HepG2 (cell line): ENCODE results near the gene XXYLT1. TPM values are rescaled to one million over a fixed set of nuclear protein-coding genes. Genes with fewer than 3 reads are reported as not detected.

Source experiments
- AFF4 ChIP-seq: sonication (generic); formaldehyde crosslinking; IDR thresholded peaks from 2 replicates; pipeline ENCODE4 v1.4.0; 2020; ENCODE audit warnings: missing genetic modification reagents
- CC2D1A ChIP-seq: sonication (generic); formaldehyde crosslinking; IDR thresholded peaks from 2 replicates; pipeline ENCODE4 v1.8.1; 2023; ENCODE audit warnings: mild to moderate bottlenecking, missing genetic modification reagents
- FOSL2 ChIP-seq: sonication (generic); formaldehyde crosslinking; IDR thresholded peaks from 2 replicates; pipeline ENCODE4 v1.4.0; 2020; ENCODE audit warnings: missing genetic modification reagents
- FOXM1 ChIP-seq: sonication (generic); formaldehyde crosslinking; IDR thresholded peaks from 2 replicates; pipeline ENCODE4 v1.5.0; 2020; ENCODE audit warnings: missing genetic modification reagents
- HMG20B ChIP-seq: conservative IDR thresholded peaks from 2 replicates; pipeline ENCODE4 v1.6.1; 2016; ENCODE audit warnings: missing genetic modification reagents, missing compliant biosample characterization
- HOXA5 ChIP-seq: sonication (generic); formaldehyde crosslinking; IDR thresholded peaks from 2 replicates; pipeline ENCODE4 v1.4.0; 2020; ENCODE audit warnings: missing genetic modification reagents
- KLF15 ChIP-seq: sonication (generic); formaldehyde crosslinking; IDR thresholded peaks from 2 replicates; pipeline ENCODE4 v1.8.1; 2023; ENCODE audit warnings: borderline replicate concordance, mild to moderate bottlenecking, inconsistent platforms, missing genetic modification reagents, mixed read lengths
- NONO ChIP-seq, 2 experiments: fragments of 450-650 bp in 1 of 2; sonication (generic) in 1 of 2; formaldehyde crosslinking in 1 of 2; IDR thresholded peaks in 1 of 2; conservative IDR thresholded peaks in 1 of 2; 2 replicates each; pipeline versions ENCODE4 v1.6.1 to v1.8.0; 2017 to 2022; ENCODE audit warnings: mild to moderate bottlenecking in 1 of 2, missing genetic modification reagents in 1 of 2, moderate library complexity in 1 of 2
- REXO4 ChIP-seq: sonication (generic); formaldehyde crosslinking; IDR thresholded peaks from 2 replicates; pipeline ENCODE4 v1.8.0; 2022; ENCODE audit warnings: missing genetic modification reagents, mild to moderate bottlenecking, borderline replicate concordance
- SAP130 ChIP-seq: IDR thresholded peaks from 2 replicates; pipeline ENCODE4 v1.6.1; 2016; ENCODE audit warnings: low read depth
- SKI ChIP-seq: fragments of 450-650 bp; IDR thresholded peaks from one replicate; pipeline ENCODE4 v1.6.1; 2018; ENCODE audit warnings: mild to moderate bottlenecking; ENCODE audit not compliant: partially characterized antibody
- SOX6 ChIP-seq, 2 experiments: fragments of 450-650 bp in 1 of 2; sonication (generic) in 1 of 2; formaldehyde crosslinking in 1 of 2; IDR thresholded peaks; 2 replicates each; pipeline versions ENCODE4 v1.4.0 to v1.6.1; 2017 to 2020; ENCODE audit warnings: antibody characterized with exemption in 1 of 2, mild to moderate bottlenecking in 1 of 2, missing genetic modification reagents in 1 of 2
- SSRP1 ChIP-seq: IDR thresholded peaks from 2 replicates; pipeline ENCODE4 v1.6.1; 2016; ENCODE audit warnings: control low read depth
- STAT6 ChIP-seq: sonication (generic); formaldehyde crosslinking; IDR thresholded peaks from 2 replicates; pipeline ENCODE4 v1.4.0; 2020; ENCODE audit warnings: missing genetic modification reagents, mild to moderate bottlenecking, borderline replicate concordance
- ZNF101 ChIP-seq: sonication (generic); formaldehyde crosslinking; IDR thresholded peaks from 2 replicates; pipeline ENCODE4 v1.4.0; 2020; ENCODE audit warnings: mild to moderate bottlenecking, low read depth, missing genetic modification reagents, borderline replicate concordance
- ZNF335 ChIP-seq: sonication (generic); formaldehyde crosslinking; IDR thresholded peaks from 2 replicates; pipeline ENCODE4 v1.4.0; 2020; ENCODE audit warnings: missing genetic modification reagents
- ZNF496 ChIP-seq: sonication (generic); formaldehyde crosslinking; IDR thresholded peaks from 2 replicates; pipeline ENCODE4 v1.8.1; 2023; ENCODE audit warnings: mild to moderate bottlenecking, moderate library complexity, missing genetic modification reagents; ENCODE audit not compliant: insufficient replicate concordance
- ZNF703 ChIP-seq: sonication (generic); formaldehyde crosslinking; IDR thresholded peaks from 2 replicates; pipeline ENCODE4 v1.5.1; 2020; ENCODE audit warnings: missing genetic modification reagents, mild to moderate bottlenecking, moderate library complexity, borderline replicate concordance
- ZNF776 ChIP-seq: sonication (generic); formaldehyde crosslinking; IDR thresholded peaks from 2 replicates; pipeline ENCODE4 v1.4.0; 2020; ENCODE audit warnings: mild to moderate bottlenecking, missing genetic modification reagents
- ZSCAN21 ChIP-seq: sonication (generic); formaldehyde crosslinking; IDR thresholded peaks from 2 replicates; pipeline ENCODE4 v1.8.0; 2022; ENCODE audit warnings: mild to moderate bottlenecking, missing genetic modification reagents, moderate library complexity, borderline replicate concordance
- polyA plus RNA-seq, 8 experiments: library from polyadenylated mRNA; depleted of rRNA in 3 of 8; stranded (reverse) in 7 of 8; unstranded in 1 of 8; fragments of >200 nt; fragmentation: Illumina TruSeq in 4 of 8; extraction: Trizol in 4 of 8; gene quantifications; 2 replicates each; pipeline versions ENCODE4 v1.2.1 to v1.2.3, GENCODE V29; 2011 to 2016; ENCODE audit warnings: low read depth in 4 of 8, missing spikeins in 1 of 8, mixed read lengths in 1 of 8; ENCODE audit not compliant: insufficient read depth in 1 of 8
- total RNA-seq, 5 experiments: library from RNA; depleted of rRNA; stranded (reverse); fragments of >200 nt; fragmentation: Illumina TruSeq; extraction: Trizol; gene quantifications; 2 replicates each; pipeline ENCODE4 v1.2.3, GENCODE V29; 2016; ENCODE audit warnings: low read depth in 1 of 5
- TF ChIP-seq, protein P1 (sequence below): IDR thresholded peaks from 2 replicates; pipeline ENCODE4 v1.6.1; 2016; ENCODE audit warnings: mild to moderate bottlenecking
- TF ChIP-seq, protein P2 (sequence below): sonication (generic); formaldehyde crosslinking; conservative IDR thresholded peaks from 2 replicates; pipeline ENCODE4 v1.8.0; 2022; ENCODE audit warnings: low read depth, missing genetic modification reagents

The XXYLT1 gene
- total and polyA plus RNA-seq, 2 of the 13 experiments (the other 11 are each of a cell fraction or from before 2014, with no cell fraction given), result 17.7 to 19.0 TPM

GRCh38 chr3:195196266-195196665 is 74.7 kb downstream of the XXYLT1 start (continued):
- TF ChIP-seq, protein P1, sequence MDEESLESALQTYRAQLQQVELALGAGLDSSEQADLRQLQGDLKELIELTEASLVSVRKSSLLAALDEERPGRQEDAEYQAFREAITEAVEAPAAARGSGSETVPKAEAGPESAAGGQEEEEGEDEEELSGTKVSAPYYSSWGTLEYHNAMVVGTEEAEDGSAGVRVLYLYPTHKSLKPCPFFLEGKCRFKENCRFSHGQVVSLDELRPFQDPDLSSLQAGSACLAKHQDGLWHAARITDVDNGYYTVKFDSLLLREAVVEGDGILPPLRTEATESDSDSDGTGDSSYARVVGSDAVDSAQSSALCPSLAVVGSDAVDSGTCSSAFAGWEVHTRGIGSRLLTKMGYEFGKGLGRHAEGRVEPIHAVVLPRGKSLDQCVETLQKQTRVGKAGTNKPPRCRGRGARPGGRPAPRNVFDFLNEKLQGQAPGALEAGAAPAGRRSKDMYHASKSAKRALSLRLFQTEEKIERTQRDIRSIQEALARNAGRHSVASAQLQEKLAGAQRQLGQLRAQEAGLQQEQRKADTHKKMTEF, result no peak
- TF ChIP-seq CC2D1A (CRISPR knock-in tag), result no peak
- TF ChIP-seq SOX6 (IDR thresholded peaks at IDR 0.05), result no peak
- no peak for TF ChIP-seq SOX6 (CRISPR knock-in tag; IDR thresholded peaks at IDR 0.05)
- TF ChIP-seq ZNF703 (CRISPR knock-in tag), result no peak
- no peak for TF ChIP-seq HOXA5
- no peak for TF ChIP-seq ZNF776 (CRISPR knock-in tag)
- TF ChIP-seq SAP130 (CRISPR knock-in tag), result no peak
- no peak for TF ChIP-seq NONO (IDR thresholded peaks at IDR 0.05)
- TF ChIP-seq NONO (CRISPR knock-in tag; conservative IDR thresholded peaks at IDR 0.05), result 0 out of 2 replicates have a peak, but pooled peaks have one; percentile 8
- TF ChIP-seq SSRP1 (CRISPR knock-in tag), result no peak
- TF ChIP-seq HMG20B (CRISPR knock-in tag), result no peak
- no peak for TF ChIP-seq FOXM1 (CRISPR knock-in tag)
- no peak for TF ChIP-seq KLF15 (CRISPR knock-in tag)
- TF ChIP-seq ZNF335 (CRISPR knock-in tag), result no peak
- no peak for TF ChIP-seq ZNF101 (CRISPR knock-in tag)
- TF ChIP-seq ZSCAN21 (CRISPR knock-in tag), result no peak
- no peak for TF ChIP-seq REXO4
- no peak for TF ChIP-seq AFF4 (CRISPR knock-in tag)
- TF ChIP-seq, protein P2, sequence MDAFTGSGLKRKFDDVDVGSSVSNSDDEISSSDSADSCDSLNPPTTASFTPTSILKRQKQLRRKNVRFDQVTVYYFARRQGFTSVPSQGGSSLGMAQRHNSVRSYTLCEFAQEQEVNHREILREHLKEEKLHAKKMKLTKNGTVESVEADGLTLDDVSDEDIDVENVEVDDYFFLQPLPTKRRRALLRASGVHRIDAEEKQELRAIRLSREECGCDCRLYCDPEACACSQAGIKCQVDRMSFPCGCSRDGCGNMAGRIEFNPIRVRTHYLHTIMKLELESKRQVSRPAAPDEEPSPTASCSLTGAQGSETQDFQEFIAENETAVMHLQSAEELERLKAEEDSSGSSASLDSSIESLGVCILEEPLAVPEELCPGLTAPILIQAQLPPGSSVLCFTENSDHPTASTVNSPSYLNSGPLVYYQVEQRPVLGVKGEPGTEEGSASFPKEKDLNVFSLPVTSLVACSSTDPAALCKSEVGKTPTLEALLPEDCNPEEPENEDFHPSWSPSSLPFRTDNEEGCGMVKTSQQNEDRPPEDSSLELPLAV (CRISPR knock-in tag), result no peak
- no peak for TF ChIP-seq SKI
- TF ChIP-seq STAT6, result no peak
- TF ChIP-seq ZNF496 (CRISPR knock-in tag), result no peak
- TF ChIP-seq FOSL2, result peak; percentile 60
